Right lobe of liver (tissue), 6 donors: Measurements from ENCODE around the gene NDOR1. TPM values are rescaled to one million over a fixed set of nuclear protein-coding genes. Genes with fewer than 3 reads are reported as not detected.
A peak's percentile ranks its signal among the peaks of the same experiment; 100 is the strongest.

Source experiments
- ATAC-seq, 4 donors: fragments of 200-7000 bp; cut with Tn5 transposase; one replicate each; pipeline ENCODE4 v1.9.1; 2020; ENCODE audit warnings: mild to moderate bottlenecking in 4 of 4, moderate library complexity in 4 of 4
- DNase-seq, 3 donors: peaks; one replicate each; pipeline ENCODE4 v3.0.0-alpha.2; 2020
- H3K27ac ChIP-seq, 3 donors: fragments of 200-600 bp; one replicate each; pipeline ENCODE4 v1.8.0; 2022
- H3K27me3 ChIP-seq, 2 donors: fragments of 200-600 bp; one replicate each; pipeline ENCODE4 v1.8.0; 2022
- H3K36me3 ChIP-seq, 4 donors: fragments of 200-600 bp; sonication (generic) in 1 of 4; one replicate each; pipeline versions ENCODE4 v1.5.1 to v1.8.0; 2017 to 2022; ENCODE audit warnings: control low read depth in 1 of 4
- H3K4me1 ChIP-seq, 4 donors: fragments of 200-600 bp; sonication (generic) in 1 of 4; one replicate each; pipeline versions ENCODE4 v1.5.1 to v1.8.0; 2017 to 2022; ENCODE audit warnings: control low read depth in 1 of 4
- H3K4me3 ChIP-seq, 3 donors: fragments of 200-600 bp; one replicate each; pipeline ENCODE4 v1.8.0; 2022
- H3K9me3 ChIP-seq, 4 donors: fragments of 200-600 bp; sonication (generic) in 1 of 4; one replicate each; pipeline versions ENCODE4 v1.5.1 to v1.8.0; 2017 to 2022; ENCODE audit warnings: control low read depth in 1 of 4
- CTCF ChIP-seq, 4 donors: fragments of 200-600 bp in 3 of 4; fragments of 450-650 bp in 1 of 4; IDR thresholded peaks; one replicate each; pipeline versions ENCODE4 v1.5.1 to v1.8.0; 2016 to 2022; ENCODE audit warnings: antibody characterized with exemption in 4 of 4, mild to moderate bottlenecking in 2 of 4
- POLR2A ChIP-seq: fragments of 450-650 bp; IDR thresholded peaks from one replicate; pipeline ENCODE4 v1.6.1; 2017; ENCODE audit warnings: antibody characterized with exemption, mild to moderate bottlenecking
- WGBS: methylation state at CpG from one replicate; pipeline ENCODE4 v1.1.6; 2018; ENCODE audit warnings: low coverage, low lambda C conversion rate; ENCODE audit not compliant: insufficient coverage; ENCODE audit errors: missing lambda C conversion rate; 5-methylcytosine and 5-hydroxymethylcytosine counted together
- intact Hi-C, 2 donors: fragments of 100-400 bp; cut with DNase I; formaldehyde crosslinking; loops; one replicate each; pipeline versions ENCODE4 v1.11.2 to v1.14.1; 2022
- total RNA-seq, 6 experiments: library from RNA; depleted of rRNA in 2 of 6; stranded (reverse); fragments of >200 nt in 2 of 6; fragmentation: NEBNext Ultra II Directional in 3 of 6; extraction: Animal tissue kit (Norgen Biotek cat#: 25700) in 3 of 6; gene quantifications; one replicate each; pipeline versions ENCODE4 v1.1.0 to v1.2.4, GENCODE V29; 2016 to 2023
- donor health status: DM: no; HTN: yes; CAD: no.
- donor health status: DM: no; HTN: no; CAD: no.
- donor health status: DM: no; HTN: no; CAD: no.
- donor health status: DM: no; HTN: yes; CAD: no.
- donor health status: DM: no; HTN: yes; CAD: no.

NDOR1 gene
- total RNA-seq, 6 experiments from 2014 or later, result 4.7 to 9.6 (median 7.4) TPM

DNA sequence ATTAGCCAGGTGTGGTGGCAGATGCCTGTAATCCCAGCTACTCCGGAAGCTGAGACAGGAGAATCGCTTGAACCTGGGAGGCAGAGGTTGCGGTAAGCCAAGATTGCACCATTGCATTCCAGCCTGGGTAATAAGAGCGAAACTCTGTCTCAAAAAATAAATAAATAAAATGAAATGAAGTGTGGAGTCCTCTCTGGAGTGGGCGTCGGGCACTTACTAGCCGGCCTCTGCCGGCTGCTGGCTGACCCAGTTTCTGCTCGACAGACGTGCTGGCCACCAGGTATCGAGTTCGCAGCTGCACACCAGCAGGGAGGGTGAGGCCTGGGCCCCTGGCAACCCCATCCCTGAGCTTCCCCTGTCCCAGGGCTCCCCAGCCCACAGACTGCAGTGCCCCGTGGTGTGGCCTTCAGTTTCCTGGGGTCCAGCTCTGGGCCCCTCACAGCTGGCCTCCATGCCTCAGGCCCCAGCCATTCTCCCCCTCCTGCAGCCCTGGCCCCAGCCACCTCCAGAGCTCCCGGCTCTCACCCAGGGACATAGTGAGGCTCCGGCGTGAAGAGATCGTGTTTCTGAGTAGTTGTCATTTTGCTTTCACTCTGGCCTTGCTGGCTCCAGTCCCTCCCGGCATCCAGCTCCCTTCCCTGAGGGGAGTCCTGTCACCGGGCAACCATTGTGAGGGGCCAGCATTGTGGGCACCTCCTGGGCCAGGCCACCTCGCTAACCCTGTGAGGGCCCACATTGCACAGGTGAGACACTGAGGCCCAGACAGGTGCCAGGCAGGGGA, 41.8 kb downstream of the NDOR1 start:
- ATAC-seq (peak in 1 of 4 donors; percentile 36), DNase-seq (no peak)
- Histone ChIP-seq H3K9me3 (no peaks in the 10 kb centered on the region), H3K27me3 (no peaks in the 10 kb centered on the region), H3K4me1 (peaks cover 0 to 8% (median 6%) of the 10 kb centered on the region in 4 donors), H3K36me3 (peaks cover 0 to 11% (median 6%) of the 10 kb centered on the region in 4 donors), H3K4me3 (no peak overlapping the region), H3K27ac (no peak overlapping the region)
- TF ChIP-seq CTCF (IDR thresholded peaks at IDR 0.05) (no peak), POLR2A (no peak)
- intact Hi-C loops, result no loop called here
- WGBS, result 42% methylated on average over 8 of the region's 20 CpGs

GRCh38 chr9:137247916-137248175, 42.3 kb downstream of the NDOR1 start:
- H3K9me3 ChIP-seq, result no peaks in the 10 kb centered on the region
- 81% methylated on average over 4 of the region's 6 CpGs for WGBS
- no peak overlapping the region for H3K27ac ChIP-seq
- no peaks in the 10 kb centered on the region for H3K27me3 ChIP-seq
- peaks cover 0 to 2% (median under 1%) of the 10 kb centered on the region in 4 donors for H3K4me1 ChIP-seq
- TF ChIP-seq POLR2A (no peak), CTCF (IDR thresholded peaks at IDR 0.05) (no peak)
- intact Hi-C loops, result no loop called here
- no peak overlapping the region for H3K4me3 ChIP-seq
- ATAC-seq (no peak), DNase-seq (no peak)
- peaks cover 0 to 8% (median 2%) of the 10 kb centered on the region in 4 donors for H3K36me3 ChIP-seq

DNA sequence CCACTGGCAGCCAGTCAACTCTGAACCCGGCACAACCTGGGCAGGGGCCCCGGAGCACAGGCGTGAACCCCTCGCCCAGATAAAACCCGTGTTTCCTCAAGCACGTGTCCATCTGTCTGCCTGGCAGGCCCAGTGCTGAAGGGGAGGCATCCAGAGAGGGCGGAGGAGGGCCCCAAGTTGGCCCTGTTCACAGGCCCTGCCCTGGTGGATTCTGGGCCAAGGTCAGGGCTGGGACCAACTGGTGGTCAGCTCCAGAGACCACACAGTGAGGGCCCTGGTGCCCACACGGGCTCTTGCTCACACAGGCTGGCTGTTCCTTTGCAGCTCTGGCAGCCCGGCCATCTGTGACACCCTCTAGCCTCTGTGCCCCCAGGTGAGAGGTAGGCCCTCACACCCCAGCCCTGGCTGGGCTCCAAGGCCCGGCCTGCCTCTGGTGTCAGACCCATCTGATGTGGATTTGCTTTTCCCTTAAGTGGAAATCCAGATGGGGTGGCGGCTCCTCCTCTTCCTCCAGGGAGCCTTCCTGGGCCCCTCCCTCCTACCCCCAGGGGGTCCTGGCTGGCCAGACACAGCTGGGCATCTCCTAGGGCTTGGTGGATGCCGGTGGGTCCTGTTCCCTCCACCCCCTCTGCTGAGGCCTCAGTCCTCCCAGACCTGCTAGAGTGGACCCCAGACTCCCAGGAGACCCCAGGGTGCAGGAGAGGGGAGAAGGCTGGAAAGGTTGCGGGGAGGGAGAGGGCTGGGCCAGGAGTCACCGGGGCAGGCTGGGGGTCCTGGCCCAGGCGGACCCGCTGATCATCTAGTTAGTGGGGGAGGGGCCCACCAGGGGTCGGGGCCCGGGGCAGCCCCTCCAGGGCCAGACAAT, 45.1 kb downstream of the NDOR1 start:
- Histone ChIP-seq H3K4me1 (peaks cover 0 to 5% (median 0%) of the 10 kb centered on the region in 4 donors), H3K36me3 (no peaks in the 10 kb centered on the region), H3K27ac (no peak overlapping the region), H3K27me3 (no peaks in the 10 kb centered on the region), H3K9me3 (no peaks in the 10 kb centered on the region), H3K4me3 (no peak overlapping the region)
- TF ChIP-seq POLR2A (no peak), CTCF (IDR thresholded peaks at IDR 0.05) (no peak)
- DNase-seq, result no peak
- no peak for ATAC-seq
- intact Hi-C loops, result no loop called here
- WGBS, result 46% methylated on average over 10 of the region's 18 CpGs

- H3K27me3 ChIP-seq, result no peaks in the 10 kb centered on the region
- intact Hi-C loops, result no loop called here
- DNase-seq (no peak), ATAC-seq (no peak)
- WGBS, result 82% methylated on average over 3 of the region's 4 CpGs
- no peaks in the 10 kb centered on the region for H3K9me3 ChIP-seq
- H3K4me1 ChIP-seq, result peaks cover 0 to 7% (median 2%) of the 10 kb centered on the region in 4 donors
- TF ChIP-seq CTCF (IDR thresholded peaks at IDR 0.05) (no peak), POLR2A (no peak)
- H3K27ac ChIP-seq, result no peak within 1 kb of the TSS
- no peaks in the 10 kb centered on the region for H3K36me3 ChIP-seq
- no peak within 1 kb of the TSS for H3K4me3 ChIP-seq
Observed at GRCh38 chr9:137251194-137251461, 45.6 kb downstream of the NDOR1 start, which contains the start of gene STPG3. Gene STPG3, plus strand, starts transcription at chr9:137251286. Its CDS starts 1 bp downstream, at chr9:137251287.
